ENCODE measurements around the gene WDR77. TPM values are rescaled to one million over a fixed set of nuclear protein-coding genes. Genes with fewer than 3 reads are reported as not detected.

WDR77 gene
- total RNA-seq, 1 experiment from 2014 or later = 67.9 TPM

DNA sequence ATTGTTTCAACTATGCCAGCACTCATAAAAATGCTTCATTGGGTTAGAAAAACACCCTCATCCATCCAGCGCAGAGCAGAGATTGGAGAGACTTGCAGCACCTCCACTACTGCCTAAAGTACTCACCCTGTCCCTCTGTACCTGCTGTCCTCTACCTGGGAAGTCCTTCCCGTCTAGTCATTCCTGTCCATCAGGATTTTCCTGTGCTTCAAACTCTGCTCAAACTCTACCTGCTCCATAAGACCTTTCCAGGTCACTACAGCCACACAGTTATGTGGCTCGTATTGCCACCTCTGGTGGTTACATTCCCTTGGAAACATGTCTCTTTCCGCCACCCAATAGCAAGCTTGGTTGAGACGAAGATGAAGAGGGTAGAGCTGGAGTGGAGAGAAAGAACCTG is 28.7 kb downstream of the WDR77 start:
- H3K27ac ChIP-seq (ENCODE audit: low read depth, low read length, poor library complexity, severe bottlenecking) = no peak overlapping the region
- peaks cover 15% of the 10 kb centered on the region for H3K27me3 ChIP-seq (replicated peaks; ENCODE audit: insufficient read depth, low read depth, low read length, poor library complexity)
- no peaks in the 10 kb centered on the region for H3K36me3 ChIP-seq (ENCODE audit: insufficient read depth, low read length, poor library complexity, severe bottlenecking)
- TF ChIP-seq, protein P1, sequence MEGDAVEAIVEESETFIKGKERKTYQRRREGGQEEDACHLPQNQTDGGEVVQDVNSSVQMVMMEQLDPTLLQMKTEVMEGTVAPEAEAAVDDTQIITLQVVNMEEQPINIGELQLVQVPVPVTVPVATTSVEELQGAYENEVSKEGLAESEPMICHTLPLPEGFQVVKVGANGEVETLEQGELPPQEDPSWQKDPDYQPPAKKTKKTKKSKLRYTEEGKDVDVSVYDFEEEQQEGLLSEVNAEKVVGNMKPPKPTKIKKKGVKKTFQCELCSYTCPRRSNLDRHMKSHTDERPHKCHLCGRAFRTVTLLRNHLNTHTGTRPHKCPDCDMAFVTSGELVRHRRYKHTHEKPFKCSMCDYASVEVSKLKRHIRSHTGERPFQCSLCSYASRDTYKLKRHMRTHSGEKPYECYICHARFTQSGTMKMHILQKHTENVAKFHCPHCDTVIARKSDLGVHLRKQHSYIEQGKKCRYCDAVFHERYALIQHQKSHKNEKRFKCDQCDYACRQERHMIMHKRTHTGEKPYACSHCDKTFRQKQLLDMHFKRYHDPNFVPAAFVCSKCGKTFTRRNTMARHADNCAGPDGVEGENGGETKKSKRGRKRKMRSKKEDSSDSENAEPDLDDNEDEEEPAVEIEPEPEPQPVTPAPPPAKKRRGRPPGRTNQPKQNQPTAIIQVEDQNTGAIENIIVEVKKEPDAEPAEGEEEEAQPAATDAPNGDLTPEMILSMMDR (conservative IDR thresholded peaks at IDR 0.05; ENCODE audit: low read depth, low read length) = no peak
- TF ChIP-seq EZH2 (IDR thresholded peaks at IDR 0.05; ENCODE audit: borderline replicate concordance, low read depth, low read length, poor library complexity, severe bottlenecking) = no peak
- no peaks in the 10 kb centered on the region for H3K9me3 ChIP-seq (ENCODE audit: low read depth, low read length, poor library complexity, severe bottlenecking)
- ChIA-PET CTCF (no interaction called here), POLR2A (ENCODE audit: low non-redundant PET) (no interaction called here)
- no peak overlapping the region for H3K4me3 ChIP-seq (ENCODE audit: low read depth, low read length, poor library complexity, severe bottlenecking)
- no peak for DNase-seq (ENCODE audit: low spot score)
- BruUV-seq (replicated peaks) = no TSS peak
- no peaks in the 10 kb centered on the region for H3K4me1 ChIP-seq (ENCODE audit: insufficient read depth, low read length, poor library complexity, severe bottlenecking)
- intact Hi-C loops (cut with micrococcal nuclease; ENCODE audit: unreplicated experiment) = no loop called here

DNA sequence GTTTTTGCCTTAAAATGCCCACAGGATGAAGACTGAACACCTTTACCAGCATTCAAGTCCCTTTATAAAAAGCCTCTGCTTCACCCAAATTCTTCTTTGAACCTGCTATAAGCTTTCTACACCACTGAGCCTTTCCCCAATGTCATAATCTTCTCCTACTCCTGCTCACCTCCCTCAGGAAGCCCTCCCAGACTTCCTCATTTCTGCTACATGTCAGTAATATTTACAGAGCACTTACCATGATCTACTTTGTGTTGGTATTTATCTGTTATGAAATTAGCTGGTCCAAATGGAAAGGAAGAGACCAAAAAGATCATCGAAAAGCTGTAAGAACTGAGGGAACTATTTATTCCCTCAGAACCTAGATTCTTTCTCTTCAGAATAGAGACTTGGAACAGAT is 30.0 kb downstream of the WDR77 start:
- ChIA-PET CTCF (no interaction called here), POLR2A (ENCODE audit: low non-redundant PET) (no interaction called here)
- TF ChIP-seq, protein P1 (conservative IDR thresholded peaks at IDR 0.05; ENCODE audit: low read depth, low read length) = no peak
- no peak for TF ChIP-seq EZH2 (IDR thresholded peaks at IDR 0.05; ENCODE audit: borderline replicate concordance, low read depth, low read length, poor library complexity, severe bottlenecking)
- BruUV-seq (replicated peaks) = no TSS peak
- Histone ChIP-seq H3K36me3 (ENCODE audit: insufficient read depth, low read length, poor library complexity, severe bottlenecking) (no peaks in the 10 kb centered on the region), H3K4me3 (ENCODE audit: low read depth, low read length, poor library complexity, severe bottlenecking) (no peak overlapping the region), H3K9me3 (ENCODE audit: low read depth, low read length, poor library complexity, severe bottlenecking) (no peaks in the 10 kb centered on the region), H3K27me3 (replicated peaks; ENCODE audit: insufficient read depth, low read depth, low read length, poor library complexity) (peaks cover 15% of the 10 kb centered on the region), H3K4me1 (ENCODE audit: insufficient read depth, low read length, poor library complexity, severe bottlenecking) (no peaks in the 10 kb centered on the region), H3K27ac (ENCODE audit: low read depth, low read length, poor library complexity, severe bottlenecking) (no peak overlapping the region)
- intact Hi-C loops (cut with micrococcal nuclease; ENCODE audit: unreplicated experiment) = no loop called here
- no peak for DNase-seq (ENCODE audit: low spot score)

DNA sequence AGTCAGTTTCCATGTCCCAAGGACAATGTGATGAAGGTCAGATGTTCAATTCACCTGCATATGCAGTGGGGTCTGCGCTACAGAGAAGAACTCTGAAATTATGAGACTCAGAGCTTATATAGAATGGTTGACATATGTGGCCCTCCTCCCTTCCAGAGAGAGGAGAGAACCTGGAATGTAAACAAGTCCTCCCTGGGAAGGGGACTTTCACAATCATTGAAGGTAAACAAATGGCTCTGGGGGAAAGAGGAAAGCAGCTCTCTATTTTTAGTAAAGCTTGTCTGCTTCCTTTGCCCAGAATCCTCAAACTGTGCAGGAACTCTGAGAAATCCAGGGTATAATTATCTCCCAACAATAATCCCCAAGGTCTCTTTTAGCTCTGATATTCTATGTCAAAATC is 31.3 kb downstream of the WDR77 start:
- no peak overlapping the region for H3K27ac ChIP-seq (ENCODE audit: low read depth, low read length, poor library complexity, severe bottlenecking)

More for the DNA sequence above, 31.3 kb downstream of the WDR77 start:
- Histone ChIP-seq H3K4me3 (ENCODE audit: low read depth, low read length, poor library complexity, severe bottlenecking) (no peak overlapping the region), H3K4me1 (ENCODE audit: insufficient read depth, low read length, poor library complexity, severe bottlenecking) (no peaks in the 10 kb centered on the region), H3K27me3 (replicated peaks; ENCODE audit: insufficient read depth, low read depth, low read length, poor library complexity) (peaks cover 18% of the 10 kb centered on the region), H3K9me3 (ENCODE audit: low read depth, low read length, poor library complexity, severe bottlenecking) (no peaks in the 10 kb centered on the region), H3K36me3 (ENCODE audit: insufficient read depth, low read length, poor library complexity, severe bottlenecking) (no peaks in the 10 kb centered on the region)
- POLR2A ChIA-PET (ENCODE audit: low non-redundant PET) = no interaction called here
- intact Hi-C loops (cut with micrococcal nuclease; ENCODE audit: unreplicated experiment) = no loop called here
- no TSS peak for BruUV-seq (replicated peaks)
- CTCF ChIA-PET = no interaction called here
- DNase-seq (ENCODE audit: low spot score) = no peak
- TF ChIP-seq, protein P1 (conservative IDR thresholded peaks at IDR 0.05; ENCODE audit: low read depth, low read length) = no peak
- no peak for TF ChIP-seq EZH2 (IDR thresholded peaks at IDR 0.05; ENCODE audit: borderline replicate concordance, low read depth, low read length, poor library complexity, severe bottlenecking)

All from A673 (cell line).